ENCODE results near the gene PIGT. TPM values are rescaled to one million over a fixed set of nuclear protein-coding genes. Genes with fewer than 3 reads are reported as not detected.
A peak's percentile ranks its signal among the peaks of the same experiment; 100 is the strongest.

The PIGT gene
- total RNA-seq, 3 donors from 2014 or later, result 88.0 to 94.8 (median 90.9) TPM

GRCh38 chr20:45427236-45428149 lies 11.6 kb downstream of the PIGT start:
- ATAC-seq, result peak in 1 of 2 donors; percentile 18
- H3K9me3 Mint-ChIP-seq, result no peaks in the 10 kb centered on the region
- no peaks in the 10 kb centered on the region for H3K27me3 Mint-ChIP-seq (ENCODE audit: low read depth)

GRCh38 chr20:45429618-45430017 lies 13.7 kb downstream of the PIGT start:
- no peak overlapping the region for H3K4me3 Mint-ChIP-seq
- ATAC-seq (no peak), DNase-seq (no peak)
- no peaks in the 10 kb centered on the region for H3K9me3 Mint-ChIP-seq
- H3K36me3 Mint-ChIP-seq (ENCODE audit: insufficient read depth), result peaks cover 20% of the 10 kb centered on the region
- H3K27me3 Mint-ChIP-seq (ENCODE audit: low read depth), result no peaks in the 10 kb centered on the region
- H3K4me1 Mint-ChIP-seq (ENCODE audit: low read depth), result peaks cover 8% of the 10 kb centered on the region

More at GRCh38 chr20:45427236-45428149, 11.6 kb downstream of the PIGT start:
- no peak overlapping the region for H3K4me3 Mint-ChIP-seq
- peaks cover 4% of the 10 kb centered on the region for H3K4me1 Mint-ChIP-seq (ENCODE audit: low read depth)
- H3K36me3 Mint-ChIP-seq (ENCODE audit: insufficient read depth), result peaks cover 27% of the 10 kb centered on the region
- no peak for DNase-seq

DNA sequence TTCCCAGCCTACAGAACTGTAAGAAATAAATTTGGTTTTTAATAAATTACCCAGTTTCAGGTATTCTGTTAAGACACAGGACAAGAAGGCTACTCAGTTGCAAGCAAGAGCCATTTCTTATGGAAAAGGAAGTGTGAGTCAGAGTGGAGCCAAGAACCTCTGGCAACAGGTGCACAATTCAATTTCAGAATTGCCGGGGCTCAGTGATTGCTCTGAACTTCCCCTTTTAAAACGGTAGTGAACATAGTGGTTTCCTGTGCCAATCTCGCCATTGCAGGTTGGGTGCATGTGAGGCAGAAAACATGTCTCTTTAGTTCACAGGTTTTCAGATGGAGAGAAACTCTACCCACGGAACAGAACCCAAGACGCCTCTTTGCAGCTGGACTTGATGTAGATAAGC lies 16.4 kb downstream of the PIGT start:
- peaks cover 19% of the 10 kb centered on the region for H3K4me1 Mint-ChIP-seq (ENCODE audit: low read depth)
- no peak overlapping the region for H3K4me3 Mint-ChIP-seq
- ATAC-seq (no peak), DNase-seq (no peak)
- H3K9me3 Mint-ChIP-seq, result no peaks in the 10 kb centered on the region
- H3K36me3 Mint-ChIP-seq (ENCODE audit: insufficient read depth), result peaks cover 12% of the 10 kb centered on the region
- no peaks in the 10 kb centered on the region for H3K27me3 Mint-ChIP-seq (ENCODE audit: low read depth)

GRCh38 chr20:45433316-45433715 lies 17.4 kb downstream of the PIGT start:
- DNase-seq, result no peak
- Mint-ChIP-seq H3K36me3 (ENCODE audit: insufficient read depth) (peaks cover 4% of the 10 kb centered on the region), H3K9me3 (no peaks in the 10 kb centered on the region), H3K4me1 (ENCODE audit: low read depth) (peaks cover 19% of the 10 kb centered on the region), H3K27me3 (ENCODE audit: low read depth) (no peaks in the 10 kb centered on the region), H3K4me3 (no peak overlapping the region)
- no peak for ATAC-seq

GRCh38 chr20:45433976-45434375 lies 18.0 kb downstream of the PIGT start:
- H3K4me1 Mint-ChIP-seq (ENCODE audit: low read depth), result peaks cover 19% of the 10 kb centered on the region
- DNase-seq, result no peak
- H3K9me3 Mint-ChIP-seq, result no peaks in the 10 kb centered on the region
- ATAC-seq, result no peak
- peaks cover 3% of the 10 kb centered on the region for H3K36me3 Mint-ChIP-seq (ENCODE audit: insufficient read depth)
- H3K4me3 Mint-ChIP-seq, result no peak overlapping the region
- no peaks in the 10 kb centered on the region for H3K27me3 Mint-ChIP-seq (ENCODE audit: low read depth)

- Mint-ChIP-seq H3K36me3 (ENCODE audit: insufficient read depth) (peaks cover 3% of the 10 kb centered on the region), H3K27me3 (ENCODE audit: low read depth) (no peaks in the 10 kb centered on the region), H3K4me1 (ENCODE audit: low read depth) (peaks cover 19% of the 10 kb centered on the region), H3K4me3 (peak overlapping the region; percentile 77), H3K9me3 (no peaks in the 10 kb centered on the region)
- DNase-seq (peak; percentile 90), ATAC-seq (peak; percentile 100)
These were observed 21.0 kb downstream of the PIGT start for GRCh38 chr20:45436732-45437485.

- Mint-ChIP-seq H3K9me3 (no peaks in the 10 kb centered on the region), H3K4me1 (ENCODE audit: low read depth) (peaks cover 29% of the 10 kb centered on the region), H3K27me3 (ENCODE audit: low read depth) (no peaks in the 10 kb centered on the region), H3K4me3 (no peak overlapping the region), H3K36me3 (ENCODE audit: insufficient read depth) (no peaks in the 10 kb centered on the region)
- ATAC-seq (no peak), DNase-seq (no peak)
These were observed 24.5 kb downstream of the PIGT start for GRCh38 chr20:45440424-45440823.

DNA sequence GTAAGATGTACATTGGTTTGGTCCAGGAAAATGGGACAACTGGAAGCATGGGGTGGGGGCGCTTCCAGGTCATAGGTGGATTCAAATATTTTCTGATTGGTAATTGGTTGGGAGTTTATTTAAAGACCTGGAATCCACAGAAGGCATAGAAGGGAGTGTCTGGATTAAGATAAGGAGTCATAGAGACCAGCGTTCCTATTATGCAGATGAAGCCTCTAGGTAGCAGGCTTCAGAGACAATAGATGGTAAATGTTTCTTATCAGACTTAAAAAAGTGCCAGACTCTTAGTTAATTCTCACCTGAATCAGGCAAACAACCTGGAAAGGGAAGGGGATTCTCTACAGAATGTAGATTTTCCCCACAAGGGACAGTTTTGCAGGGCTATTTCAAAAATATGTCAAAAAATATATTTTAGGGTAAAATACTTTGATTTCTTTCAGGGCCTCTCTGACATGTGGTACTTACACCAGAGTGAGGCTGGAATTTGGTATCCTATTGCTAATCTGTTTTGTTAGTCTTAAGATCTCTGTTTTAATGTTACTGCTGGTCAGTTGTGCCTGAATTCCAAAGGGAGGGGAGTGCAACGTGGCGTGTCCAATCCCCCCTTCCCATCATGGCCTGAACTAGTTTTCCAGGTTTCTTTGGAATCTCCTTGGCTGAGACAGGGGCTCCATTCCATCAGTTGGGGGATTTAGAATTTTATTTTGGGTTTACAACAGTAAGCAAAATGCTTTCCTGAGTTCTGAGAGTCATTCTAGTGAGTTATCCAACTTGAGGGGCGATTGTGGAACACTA lies 25.1 kb downstream of the PIGT start:
- H3K4me3 Mint-ChIP-seq, result no peak overlapping the region
- H3K36me3 Mint-ChIP-seq (ENCODE audit: insufficient read depth), result no peaks in the 10 kb centered on the region
- peaks cover 32% of the 10 kb centered on the region for H3K4me1 Mint-ChIP-seq (ENCODE audit: low read depth)
- H3K27me3 Mint-ChIP-seq (ENCODE audit: low read depth), result peaks cover 1% of the 10 kb centered on the region
- no peak for DNase-seq
- no peaks in the 10 kb centered on the region for H3K9me3 Mint-ChIP-seq
- no peak for ATAC-seq

DNA sequence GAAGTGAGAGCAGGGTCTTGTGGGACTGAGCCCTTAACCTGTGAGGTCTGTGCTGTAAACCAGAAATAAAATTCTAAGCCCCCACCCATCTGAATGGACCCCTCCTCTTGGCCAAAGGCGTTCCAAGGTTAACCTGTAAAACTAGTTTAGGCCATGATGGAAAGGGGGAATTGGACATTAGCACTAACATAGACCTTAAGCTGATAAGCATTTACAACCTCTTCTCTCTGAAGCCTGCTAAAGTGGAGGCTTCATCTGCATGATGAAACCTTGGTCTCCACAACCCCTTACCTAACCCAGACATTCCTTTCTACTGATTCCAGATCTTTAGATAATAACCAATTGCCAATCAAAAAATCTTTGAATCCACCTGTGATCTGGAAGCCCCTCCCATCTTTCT lies 25.8 kb downstream of the PIGT start:
- Mint-ChIP-seq H3K36me3 (ENCODE audit: insufficient read depth) (no peaks in the 10 kb centered on the region), H3K9me3 (no peaks in the 10 kb centered on the region), H3K4me3 (no peak overlapping the region), H3K27me3 (ENCODE audit: low read depth) (peaks cover 1% of the 10 kb centered on the region), H3K4me1 (ENCODE audit: low read depth) (peaks cover 27% of the 10 kb centered on the region)
- DNase-seq (no peak), ATAC-seq (no peak)

DNA sequence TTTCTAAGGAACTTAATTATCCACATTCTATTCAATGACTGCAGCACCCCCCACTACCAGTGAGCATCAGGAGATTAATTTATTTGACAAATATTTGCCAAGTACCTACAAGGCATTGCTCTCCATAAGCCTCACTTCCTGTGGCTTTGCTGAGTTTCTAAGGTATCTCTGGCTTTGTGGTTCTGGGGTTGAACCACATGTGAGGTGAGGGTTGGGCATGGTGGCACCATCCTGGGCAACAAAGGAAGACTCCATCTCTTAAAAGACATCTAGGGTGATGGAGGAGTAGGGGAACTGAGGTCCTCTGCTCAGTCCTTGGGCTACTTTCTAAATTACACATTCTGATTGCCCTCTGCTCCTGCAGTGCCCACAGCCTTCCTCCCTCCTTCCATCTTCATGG lies 28.1 kb downstream of the PIGT start:
- no peaks in the 10 kb centered on the region for H3K36me3 Mint-ChIP-seq (ENCODE audit: insufficient read depth)
- no peaks in the 10 kb centered on the region for H3K9me3 Mint-ChIP-seq
- no peak overlapping the region for H3K4me3 Mint-ChIP-seq
- H3K27me3 Mint-ChIP-seq (ENCODE audit: low read depth), result peaks cover 8% of the 10 kb centered on the region
- ATAC-seq (no peak), DNase-seq (no peak)
- peaks cover 23% of the 10 kb centered on the region for H3K4me1 Mint-ChIP-seq (ENCODE audit: low read depth)

GRCh38 chr20:45445805-45446562 lies 30.0 kb downstream of the PIGT start:
- Mint-ChIP-seq H3K27me3 (ENCODE audit: low read depth) (peaks cover 8% of the 10 kb centered on the region), H3K9me3 (no peaks in the 10 kb centered on the region), H3K4me3 (no peak overlapping the region), H3K36me3 (ENCODE audit: insufficient read depth) (no peaks in the 10 kb centered on the region), H3K4me1 (ENCODE audit: low read depth) (peaks cover 23% of the 10 kb centered on the region)
- DNase-seq, result no peak
- ATAC-seq, result peak; percentile 58 to 77

DNA sequence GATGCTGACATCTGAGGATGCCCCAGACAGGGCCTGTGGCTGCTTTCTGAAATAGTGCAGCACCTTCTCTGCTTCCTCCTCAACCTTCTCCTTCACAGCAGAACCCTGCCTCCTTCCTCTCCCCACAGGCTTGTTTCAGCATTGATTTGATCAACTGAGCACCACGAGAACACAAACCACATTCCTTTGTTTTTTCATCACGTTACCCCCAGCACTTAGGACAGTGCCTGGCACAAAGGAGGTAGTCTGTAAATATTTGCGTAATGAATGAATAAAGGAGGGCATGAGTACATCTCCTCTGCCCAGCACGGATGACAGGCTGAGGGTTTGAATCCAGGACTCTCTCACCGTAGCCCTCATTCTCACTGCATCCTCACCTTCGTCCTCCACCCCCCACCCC lies 32.3 kb downstream of the PIGT start:
- no peaks in the 10 kb centered on the region for H3K9me3 Mint-ChIP-seq
- H3K36me3 Mint-ChIP-seq (ENCODE audit: insufficient read depth), result no peaks in the 10 kb centered on the region
- DNase-seq (no peak), ATAC-seq (no peak)
- H3K27me3 Mint-ChIP-seq (ENCODE audit: low read depth), result peaks cover 8% of the 10 kb centered on the region
- no peak overlapping the region for H3K4me3 Mint-ChIP-seq
- peaks cover 23% of the 10 kb centered on the region for H3K4me1 Mint-ChIP-seq (ENCODE audit: low read depth)

- peaks cover 12% of the 10 kb centered on the region for H3K4me1 Mint-ChIP-seq (ENCODE audit: low read depth)
- H3K36me3 Mint-ChIP-seq (ENCODE audit: insufficient read depth), result no peaks in the 10 kb centered on the region
- peaks cover 8% of the 10 kb centered on the region for H3K27me3 Mint-ChIP-seq (ENCODE audit: low read depth)
- ATAC-seq, result no peak
- DNase-seq, result no peak
- H3K4me3 Mint-ChIP-seq, result no peak overlapping the region
- no peaks in the 10 kb centered on the region for H3K9me3 Mint-ChIP-seq
These were observed 33.6 kb downstream of the PIGT start for GRCh38 chr20:45449528-45449927.
